ENCODE results near the gene PIGU. TPM values are rescaled to one million over a fixed set of nuclear protein-coding genes. Genes with fewer than 3 reads are reported as not detected.

PIGU gene
- total RNA-seq, 1 donor from 2014 or later: 19.8 TPM

DNA sequence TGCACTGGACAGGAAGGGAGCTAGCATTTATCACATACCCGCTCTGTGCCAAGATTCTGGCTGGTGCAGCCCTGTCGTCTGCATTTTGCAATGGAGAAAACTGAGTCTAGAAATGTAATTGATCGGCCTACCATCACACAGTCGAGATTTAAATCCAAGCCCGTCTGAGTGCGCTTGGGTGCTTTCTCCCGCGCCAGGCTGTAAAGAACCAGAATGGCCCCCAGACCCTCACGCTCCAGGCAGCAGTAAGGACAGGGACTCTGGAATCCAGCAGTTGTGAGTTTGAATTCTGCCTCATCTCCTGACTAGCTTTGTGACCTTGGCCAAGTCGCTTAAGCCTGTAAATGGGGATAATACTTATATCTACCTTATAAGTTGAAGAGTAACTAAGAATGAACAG, 149.9 kb downstream of the PIGU start:
- H3K27ac Mint-ChIP-seq (ENCODE audit: unreplicated experiment): peak overlapping the region; percentile 99
- no peak overlapping the region for H3K4me3 Mint-ChIP-seq (ENCODE audit: unreplicated experiment)
- H3K36me3 Mint-ChIP-seq (ENCODE audit: low read depth): peaks cover 35% of the 10 kb centered on the region

DNA sequence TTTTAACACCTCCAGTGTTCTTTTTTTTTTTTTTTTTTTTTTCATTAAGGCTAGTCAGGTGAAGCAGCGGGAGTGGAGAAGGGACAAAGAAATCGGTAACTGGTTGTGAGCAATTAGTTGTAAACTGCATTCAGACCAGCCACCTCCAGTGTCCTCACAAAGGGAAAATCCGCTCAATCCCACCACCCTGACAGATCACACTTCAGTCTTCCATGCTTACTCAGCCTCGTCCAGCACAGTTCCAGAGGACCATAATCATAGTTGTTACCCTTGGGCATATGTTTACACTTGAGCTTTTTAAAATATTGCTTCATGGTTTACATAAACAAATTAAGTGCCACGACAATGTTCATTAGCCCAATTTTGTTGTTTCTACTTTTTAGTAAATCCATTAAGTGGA, 150.4 kb downstream of the PIGU start:
- Mint-ChIP-seq H3K27me3 (ENCODE audit: low read depth) (no peaks in the 10 kb centered on the region), H3K27ac (ENCODE audit: unreplicated experiment) (peak overlapping the region; percentile 99), H3K4me1 (ENCODE audit: low read depth) (peaks cover 65% of the 10 kb centered on the region), H3K4me3 (ENCODE audit: unreplicated experiment) (no peak overlapping the region), H3K9me3 (ENCODE audit: low read depth) (no peaks in the 10 kb centered on the region), H3K36me3 (ENCODE audit: low read depth) (peaks cover 33% of the 10 kb centered on the region)
- no peak for TF ChIP-seq CTCF (IDR thresholded peaks at IDR 0.05)
- no peak for DNase-seq (ENCODE audit: low spot score)

More for the DNA sequence above, 149.9 kb downstream of the PIGU start:
- Mint-ChIP-seq H3K4me1 (ENCODE audit: low read depth) (peaks cover 65% of the 10 kb centered on the region), H3K27me3 (ENCODE audit: low read depth) (no peaks in the 10 kb centered on the region), H3K9me3 (ENCODE audit: low read depth) (no peaks in the 10 kb centered on the region)
- no peak for DNase-seq (ENCODE audit: low spot score)
- TF ChIP-seq CTCF (IDR thresholded peaks at IDR 0.05): no peak

GRCh38 chr20:34525709-34526416, 151.0 kb downstream of the PIGU start:
- DNase-seq (ENCODE audit: low spot score): no peak
- peaks cover 30% of the 10 kb centered on the region for H3K36me3 Mint-ChIP-seq (ENCODE audit: low read depth)
- H3K4me3 Mint-ChIP-seq (ENCODE audit: unreplicated experiment): peak overlapping the region; percentile 57
- peaks cover 65% of the 10 kb centered on the region for H3K4me1 Mint-ChIP-seq (ENCODE audit: low read depth)
- H3K9me3 Mint-ChIP-seq (ENCODE audit: low read depth): no peaks in the 10 kb centered on the region
- H3K27ac Mint-ChIP-seq (ENCODE audit: unreplicated experiment): peak overlapping the region; percentile 99
- no peaks in the 10 kb centered on the region for H3K27me3 Mint-ChIP-seq (ENCODE audit: low read depth)
- TF ChIP-seq CTCF (IDR thresholded peaks at IDR 0.05): no peak

- TF ChIP-seq CTCF (IDR thresholded peaks at IDR 0.05): no peak
- no peaks in the 10 kb centered on the region for H3K9me3 Mint-ChIP-seq (ENCODE audit: low read depth)
- no peak for DNase-seq (ENCODE audit: low spot score)
- peaks cover 27% of the 10 kb centered on the region for H3K36me3 Mint-ChIP-seq (ENCODE audit: low read depth)
- H3K4me3 Mint-ChIP-seq (ENCODE audit: unreplicated experiment): peak overlapping the region; percentile 37
- peaks cover 65% of the 10 kb centered on the region for H3K4me1 Mint-ChIP-seq (ENCODE audit: low read depth)
- no peaks in the 10 kb centered on the region for H3K27me3 Mint-ChIP-seq (ENCODE audit: low read depth)
- peak overlapping the region; percentile 99 for H3K27ac Mint-ChIP-seq (ENCODE audit: unreplicated experiment)
Measured at GRCh38 chr20:34525342-34525708, 151.6 kb downstream of the PIGU start.

GRCh38 chr20:34524426-34524825, 152.5 kb downstream of the PIGU start:
- TF ChIP-seq CTCF (IDR thresholded peaks at IDR 0.05): no peak
- Mint-ChIP-seq H3K36me3 (ENCODE audit: low read depth) (peaks cover 25% of the 10 kb centered on the region), H3K9me3 (ENCODE audit: low read depth) (no peaks in the 10 kb centered on the region), H3K27me3 (ENCODE audit: low read depth) (no peaks in the 10 kb centered on the region), H3K27ac (ENCODE audit: unreplicated experiment) (peak overlapping the region; percentile 99), H3K4me3 (ENCODE audit: unreplicated experiment) (no peak overlapping the region), H3K4me1 (ENCODE audit: low read depth) (peaks cover 70% of the 10 kb centered on the region)
- DNase-seq (ENCODE audit: low spot score): no peak
